ENCODE results near the gene MYO9B.

- TF ChIP-seq CTCF (conservative IDR thresholded peaks at IDR 0.05; ENCODE audit: low read depth, low read length): no peak
- TF ChIP-seq EZH2phosphoT487 (IDR thresholded peaks at IDR 0.05; ENCODE audit: borderline replicate concordance, low read length): no peak
- no peak for TF ChIP-seq EZH2 (IDR thresholded peaks at IDR 0.05; ENCODE audit: low read length, unreplicated experiment)
Measured at GRCh38 chr19:17242431-17243208, 167.0 kb downstream of the MYO9B start.
